ENCODE data around the gene HECW1. TPM values are rescaled to one million over a fixed set of nuclear protein-coding genes. Genes with fewer than 3 reads are reported as not detected.

The HECW1 gene
- total RNA-seq, 1 donor from 2014 or later, result not detected

Small RNAs within 50 kb of the gene (microRNA-seq; reads per million reads assigned to microRNA genes)
- not detected for gene MIR3943

Other genes starting within 250 kb of the HECW1 start
- gene C7orf25, start 200.6 kb upstream of the HECW1 start, total RNA-seq, result 5.5 TPM
- 92.8 TPM for gene PSMA2, start 180.5 kb upstream of the HECW1 start, total RNA-seq
- gene MRPL32, start 180.3 kb upstream of the HECW1 start, total RNA-seq, result 60.6 TPM

Measured in Right ventricle myocardium superior (tissue), 1 donor.